RKO (cell line): Measurements from ENCODE around the gene HCN2.
"Not testable (repeated sequence)": the region's sequence is repeated elsewhere in the genome, so short reads cannot be mapped to it uniquely, and the experiment has no call there.

Experiments used
- DNase-seq: peaks from one replicate; pipeline ENCODE4 v3.0.0-alpha.2; 2016; ENCODE audit warnings: low spot score

The HCN2 gene

DNA sequence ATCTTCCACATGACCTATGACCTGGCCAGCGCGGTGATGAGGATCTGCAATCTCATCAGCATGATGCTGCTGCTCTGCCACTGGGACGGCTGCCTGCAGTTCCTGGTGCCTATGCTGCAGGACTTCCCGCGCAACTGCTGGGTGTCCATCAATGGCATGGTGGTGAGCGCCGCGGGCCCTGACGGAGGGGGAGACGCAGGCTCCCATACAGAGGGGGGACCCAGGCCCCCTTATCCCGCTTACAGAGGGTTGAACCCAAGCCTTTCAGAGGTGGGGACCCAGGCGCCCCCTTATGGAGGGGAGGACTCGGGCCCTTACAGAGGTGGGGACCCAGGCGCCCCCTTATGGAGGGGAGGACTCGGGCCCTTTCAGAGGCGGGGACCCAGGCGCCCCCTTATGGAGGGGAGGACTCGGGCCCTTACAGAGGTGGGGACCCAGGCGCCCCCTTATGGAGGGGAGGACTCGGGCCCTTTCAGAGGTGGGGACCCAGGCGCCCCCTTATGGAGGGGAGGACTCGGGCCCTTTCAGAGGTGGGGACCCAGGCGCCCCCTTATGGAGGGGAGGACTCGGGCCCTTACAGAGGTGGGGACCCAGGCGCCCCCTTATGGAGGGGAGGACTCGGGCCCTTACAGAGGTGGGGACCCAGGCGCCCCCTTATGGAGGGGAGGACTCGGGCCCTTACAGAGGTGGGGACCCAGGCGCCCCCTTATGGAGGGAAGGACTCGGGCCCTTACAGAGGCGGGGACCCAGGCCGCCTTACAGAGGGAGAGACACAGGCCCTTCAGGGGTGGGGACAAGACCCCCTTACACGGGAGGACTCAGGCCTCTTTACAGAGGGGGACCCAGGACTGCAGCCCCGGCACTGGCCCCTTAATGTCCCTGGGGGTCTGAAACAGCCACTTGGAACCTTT, 15.6 kb downstream of the HCN2 start:
- not testable (repeated sequence) for DNase-seq

DNA sequence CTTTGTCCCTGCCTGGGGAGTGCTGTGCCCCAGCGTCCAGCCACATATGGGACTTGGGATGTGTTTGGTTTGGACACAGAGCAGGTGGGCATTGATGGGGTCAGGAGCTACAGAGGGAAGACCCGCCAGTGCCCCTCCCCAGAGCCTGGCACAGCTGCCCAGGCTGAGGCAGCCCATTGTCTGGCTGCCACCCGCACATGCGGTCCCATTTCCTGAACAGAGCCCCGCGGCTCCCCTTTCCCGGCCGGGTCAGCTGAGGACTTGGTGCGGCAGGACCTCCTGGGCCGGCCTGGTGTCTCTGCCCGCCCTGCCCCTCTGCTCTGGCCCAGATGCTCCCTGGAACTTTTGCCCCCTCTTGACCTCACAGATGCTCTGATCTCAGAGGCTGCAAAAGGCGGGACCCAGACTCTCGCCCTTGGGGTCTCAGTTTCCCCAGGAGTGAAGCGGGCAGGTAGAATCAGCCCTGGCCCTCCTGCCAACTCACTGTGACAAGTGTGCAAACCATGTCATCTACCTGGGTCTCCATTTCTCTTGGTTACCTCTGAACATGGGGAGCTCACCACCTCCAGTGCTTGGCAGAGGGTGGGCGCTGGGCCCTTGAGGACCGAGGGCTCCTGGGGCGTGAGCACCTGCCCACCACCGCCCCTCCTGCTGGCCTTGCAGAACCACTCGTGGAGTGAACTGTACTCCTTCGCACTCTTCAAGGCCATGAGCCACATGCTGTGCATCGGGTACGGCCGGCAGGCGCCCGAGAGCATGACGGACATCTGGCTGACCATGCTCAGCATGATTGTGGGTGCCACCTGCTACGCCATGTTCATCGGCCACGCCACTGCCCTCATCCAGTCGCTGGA, 17.8 kb downstream of the HCN2 start:
- DNase-seq, result no peak

DNA sequence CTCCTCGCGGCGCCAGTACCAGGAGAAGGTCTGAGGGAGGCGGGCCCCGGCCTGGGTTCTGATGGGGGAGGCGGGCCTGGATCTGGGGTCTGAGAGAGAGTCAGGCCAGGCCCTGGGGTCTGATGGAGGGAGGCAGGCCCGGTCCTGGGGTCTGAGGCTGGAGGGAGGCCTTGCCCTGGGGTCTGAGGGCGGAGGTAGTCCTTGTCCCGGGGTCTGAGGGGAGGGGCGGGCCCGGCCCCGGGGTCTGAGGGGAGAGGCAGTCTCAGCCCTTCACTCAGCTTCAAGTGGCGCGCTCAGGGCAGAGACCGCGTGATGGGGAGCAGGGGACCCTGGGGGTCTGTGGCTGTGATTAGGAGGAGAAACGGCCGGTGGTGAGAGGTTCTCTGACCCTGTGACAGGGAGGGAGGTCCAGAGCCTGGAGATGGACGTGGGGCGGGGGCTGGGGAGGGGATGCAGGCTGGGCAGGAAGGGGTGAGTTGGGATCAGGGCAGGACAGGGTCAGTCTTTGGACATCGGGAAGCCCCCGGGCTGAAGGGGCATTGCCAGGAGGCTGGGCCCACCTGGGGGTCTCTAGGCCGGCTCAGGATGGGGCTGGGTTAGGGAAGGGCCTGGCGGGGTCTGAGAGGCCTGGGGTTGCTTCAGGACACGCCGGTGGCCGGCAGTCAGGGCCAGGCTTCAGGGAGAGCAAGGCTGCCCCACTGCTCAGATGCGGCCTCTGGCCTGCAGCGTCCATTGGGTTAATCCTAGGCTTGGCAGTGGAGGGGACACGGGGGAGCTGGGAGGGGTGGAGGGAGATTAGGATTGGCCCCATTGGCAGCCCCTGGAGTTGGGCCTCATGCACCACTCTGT, 18.7 kb downstream of the HCN2 start:
- DNase-seq, result no peak

DNA sequence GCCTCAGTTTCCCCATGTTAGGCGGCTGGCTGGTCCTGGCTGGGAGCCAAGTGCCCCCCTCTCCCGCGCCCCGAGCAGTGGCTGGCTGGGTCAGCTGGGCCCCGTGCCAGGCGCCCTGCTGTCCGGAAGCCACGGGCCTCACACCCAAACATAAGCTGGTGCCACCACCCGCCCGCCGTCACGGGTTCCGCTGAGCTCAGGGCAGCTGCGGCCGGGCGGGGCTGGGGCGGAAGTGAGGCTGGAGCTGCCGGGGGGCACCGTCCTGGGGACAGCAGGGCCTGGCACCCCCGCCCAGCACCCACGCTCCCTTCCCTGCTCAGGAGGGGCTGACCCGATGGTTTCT, 19.3 kb downstream of the HCN2 start:
- peak; percentile 45 for DNase-seq

DNA sequence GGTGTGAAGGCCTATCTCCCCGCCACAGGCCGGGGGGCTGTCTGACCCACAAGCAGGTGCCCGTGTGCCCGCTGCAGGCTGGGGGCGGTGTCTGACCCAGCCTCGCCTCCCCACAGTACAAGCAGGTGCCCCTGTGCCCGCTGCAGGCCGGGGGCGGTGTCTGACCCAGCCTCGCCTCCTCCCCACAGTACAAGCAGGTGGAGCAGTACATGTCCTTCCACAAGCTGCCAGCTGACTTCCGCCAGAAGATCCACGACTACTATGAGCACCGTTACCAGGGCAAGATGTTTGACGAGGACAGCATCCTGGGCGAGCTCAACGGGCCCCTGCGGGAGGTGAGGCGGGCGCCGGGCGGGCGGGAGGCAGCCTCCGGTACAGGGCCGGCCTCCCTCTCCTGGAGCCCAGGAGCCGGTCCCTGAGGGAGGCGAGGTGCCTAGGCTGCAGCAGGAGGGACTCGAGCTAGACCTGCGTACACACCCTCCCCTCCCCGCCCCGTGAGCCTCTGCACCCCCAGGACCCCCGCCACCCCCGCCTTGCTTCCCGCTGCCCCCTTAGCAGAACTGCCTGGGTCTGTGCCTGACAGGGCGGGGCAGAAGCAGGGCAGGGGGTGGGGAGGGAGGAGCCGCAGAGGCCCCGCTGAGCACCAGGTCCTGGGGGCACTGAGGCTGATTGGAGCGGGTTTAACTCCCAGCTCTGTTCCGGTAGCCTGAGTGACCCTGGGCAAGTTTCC, 20.6 kb downstream of the HCN2 start:
- no peak for DNase-seq

DNA sequence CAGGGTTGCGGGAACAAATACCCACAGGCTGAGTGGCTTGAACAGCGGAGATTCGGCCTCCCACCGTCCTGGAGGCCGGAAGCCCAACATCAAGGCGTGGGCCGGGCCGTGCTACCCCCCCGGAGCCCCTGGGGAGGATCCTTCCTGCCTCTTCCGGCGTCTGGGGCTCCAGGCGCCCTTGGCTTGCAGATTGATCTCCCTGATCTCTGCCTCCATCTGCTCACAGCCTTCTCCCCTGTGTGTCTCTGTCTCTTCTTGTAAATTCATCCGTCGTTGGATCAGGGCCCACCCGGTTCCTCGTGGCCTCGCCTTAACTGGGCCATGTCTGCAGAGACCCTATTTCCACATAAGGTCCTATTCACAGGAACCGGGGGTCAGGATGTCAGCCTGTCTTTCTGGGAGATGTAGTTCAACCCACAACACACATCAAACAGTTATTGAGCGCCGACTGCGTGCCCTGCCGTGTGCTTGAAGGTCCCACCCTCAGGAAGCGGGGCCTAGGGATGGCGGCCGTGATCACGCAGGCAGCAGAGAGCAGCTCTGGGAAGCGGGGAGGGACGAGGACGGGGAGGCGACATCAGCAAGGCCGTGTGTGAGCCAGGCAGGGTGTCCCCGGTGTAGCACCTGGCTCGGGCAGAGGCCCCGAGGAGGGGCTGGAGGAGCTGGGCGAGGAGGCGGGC, 21.3 kb downstream of the HCN2 start:
- DNase-seq, result no peak

DNA sequence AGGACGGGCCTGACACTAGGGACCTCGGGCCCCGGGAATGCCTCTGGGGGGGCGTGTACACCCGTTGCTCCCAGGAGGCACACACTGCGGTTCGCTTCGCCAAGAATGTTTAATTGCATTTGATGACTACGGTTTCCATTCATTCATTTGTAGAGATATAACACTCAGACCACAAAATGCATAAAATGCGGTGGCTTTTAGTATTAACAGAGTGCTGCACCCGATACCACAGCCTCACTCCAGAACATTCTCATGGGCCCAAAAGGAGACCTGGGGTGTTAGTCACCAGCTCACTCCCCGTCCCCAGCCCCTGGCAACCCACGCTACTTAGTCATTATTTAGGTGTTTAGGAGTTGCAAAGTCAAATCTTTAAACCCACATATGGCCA, 21.8 kb downstream of the HCN2 start:
- DNase-seq, result no peak

DNA sequence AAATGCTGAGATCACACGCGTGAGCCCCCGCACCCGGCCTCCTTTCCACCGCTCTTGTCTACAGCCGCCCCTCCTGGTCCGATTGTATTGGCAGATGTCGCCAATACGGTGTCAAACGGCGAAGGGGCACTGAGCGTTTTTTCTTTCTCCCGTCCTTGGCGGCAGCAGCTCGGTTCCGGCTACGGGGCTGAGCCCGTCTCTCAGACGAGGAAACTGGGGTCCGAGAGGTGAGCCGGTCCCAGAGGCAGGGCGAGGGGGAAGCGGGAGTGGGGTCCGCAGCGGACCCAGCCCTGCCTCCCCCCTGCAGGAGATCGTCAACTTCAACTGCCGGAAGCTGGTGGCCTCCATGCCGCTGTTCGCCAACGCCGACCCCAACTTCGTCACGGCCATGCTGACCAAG, 23.3 kb downstream of the HCN2 start:
- no peak for DNase-seq

DNA sequence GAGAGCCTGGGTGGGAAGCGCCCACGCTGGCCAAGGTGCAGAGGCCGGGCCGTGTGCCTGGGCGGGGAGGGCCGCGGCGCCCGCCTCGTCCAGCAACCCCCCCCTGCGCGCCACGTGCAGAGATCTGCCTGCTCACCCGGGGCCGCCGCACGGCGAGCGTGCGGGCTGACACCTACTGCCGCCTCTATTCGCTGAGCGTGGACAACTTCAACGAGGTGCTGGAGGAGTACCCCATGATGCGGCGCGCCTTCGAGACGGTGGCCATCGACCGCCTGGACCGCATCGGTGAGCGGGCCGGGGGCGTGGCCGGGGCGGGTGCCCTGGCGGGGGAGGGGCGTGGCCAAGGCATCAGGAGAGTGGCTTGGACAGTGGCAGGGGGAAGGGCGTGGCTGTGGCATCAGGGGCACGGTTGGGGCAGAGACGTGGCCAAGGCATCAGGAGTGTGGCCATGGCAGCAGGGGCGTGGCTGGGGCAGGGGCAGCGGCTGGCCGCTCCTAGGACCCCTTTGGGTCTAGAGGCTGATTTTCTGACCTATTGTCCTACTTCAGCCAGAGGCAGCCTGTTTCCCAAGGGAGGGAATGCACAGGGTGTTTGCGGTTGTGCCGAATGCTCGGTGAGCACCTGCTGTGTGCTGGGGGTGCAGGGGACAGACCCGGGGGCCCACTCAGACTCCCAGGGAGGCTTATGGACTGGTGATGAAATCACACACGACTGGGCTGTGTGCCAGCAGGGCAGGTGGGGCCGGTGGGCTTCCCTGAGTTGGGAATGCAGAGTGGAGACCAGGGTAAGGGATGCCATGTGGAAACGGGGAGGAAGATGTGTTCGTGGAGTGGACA, 24.3 kb downstream of the HCN2 start:
- DNase-seq, result no peak

DNA sequence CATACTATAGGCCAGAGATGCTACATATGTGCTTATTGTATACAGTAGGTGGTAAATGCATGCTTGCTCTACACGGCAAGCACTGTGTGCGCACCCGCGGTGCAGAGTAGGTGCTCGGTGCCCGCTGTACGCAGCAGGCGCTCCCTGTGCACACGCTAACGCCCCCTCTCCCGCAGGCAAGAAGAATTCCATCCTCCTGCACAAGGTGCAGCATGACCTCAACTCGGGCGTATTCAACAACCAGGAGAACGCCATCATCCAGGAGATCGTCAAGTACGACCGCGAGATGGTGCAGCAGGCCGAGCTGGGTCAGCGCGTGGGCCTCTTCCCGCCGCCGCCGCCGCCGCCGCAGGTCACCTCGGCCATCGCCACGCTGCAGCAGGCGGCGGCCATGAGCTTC, 25.9 kb downstream of the HCN2 start:
- DNase-seq, result no peak

DNA sequence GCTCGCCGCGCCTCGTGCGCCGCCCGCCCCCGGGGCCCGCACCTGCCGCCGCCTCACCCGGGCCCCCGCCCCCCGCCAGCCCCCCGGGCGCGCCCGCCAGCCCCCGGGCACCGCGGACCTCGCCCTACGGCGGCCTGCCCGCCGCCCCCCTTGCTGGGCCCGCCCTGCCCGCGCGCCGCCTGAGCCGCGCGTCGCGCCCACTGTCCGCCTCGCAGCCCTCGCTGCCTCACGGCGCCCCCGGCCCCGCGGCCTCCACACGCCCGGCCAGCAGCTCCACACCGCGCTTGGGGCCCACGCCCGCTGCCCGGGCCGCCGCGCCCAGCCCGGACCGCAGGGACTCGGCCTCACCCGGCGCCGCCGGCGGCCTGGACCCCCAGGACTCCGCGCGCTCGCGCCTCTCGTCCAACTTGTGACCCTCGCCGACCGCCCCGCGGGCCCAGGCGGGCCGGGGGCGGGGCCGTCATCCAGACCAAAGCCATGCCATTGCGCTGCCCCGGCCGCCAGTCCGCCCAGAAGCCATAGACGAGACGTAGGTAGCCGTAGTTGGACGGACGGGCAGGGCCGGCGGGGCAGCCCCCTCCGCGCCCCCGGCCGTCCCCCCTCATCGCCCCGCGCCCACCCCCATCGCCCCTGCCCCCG, 26.5 kb downstream of the HCN2 start:
- DNase-seq, result no peak

DNA sequence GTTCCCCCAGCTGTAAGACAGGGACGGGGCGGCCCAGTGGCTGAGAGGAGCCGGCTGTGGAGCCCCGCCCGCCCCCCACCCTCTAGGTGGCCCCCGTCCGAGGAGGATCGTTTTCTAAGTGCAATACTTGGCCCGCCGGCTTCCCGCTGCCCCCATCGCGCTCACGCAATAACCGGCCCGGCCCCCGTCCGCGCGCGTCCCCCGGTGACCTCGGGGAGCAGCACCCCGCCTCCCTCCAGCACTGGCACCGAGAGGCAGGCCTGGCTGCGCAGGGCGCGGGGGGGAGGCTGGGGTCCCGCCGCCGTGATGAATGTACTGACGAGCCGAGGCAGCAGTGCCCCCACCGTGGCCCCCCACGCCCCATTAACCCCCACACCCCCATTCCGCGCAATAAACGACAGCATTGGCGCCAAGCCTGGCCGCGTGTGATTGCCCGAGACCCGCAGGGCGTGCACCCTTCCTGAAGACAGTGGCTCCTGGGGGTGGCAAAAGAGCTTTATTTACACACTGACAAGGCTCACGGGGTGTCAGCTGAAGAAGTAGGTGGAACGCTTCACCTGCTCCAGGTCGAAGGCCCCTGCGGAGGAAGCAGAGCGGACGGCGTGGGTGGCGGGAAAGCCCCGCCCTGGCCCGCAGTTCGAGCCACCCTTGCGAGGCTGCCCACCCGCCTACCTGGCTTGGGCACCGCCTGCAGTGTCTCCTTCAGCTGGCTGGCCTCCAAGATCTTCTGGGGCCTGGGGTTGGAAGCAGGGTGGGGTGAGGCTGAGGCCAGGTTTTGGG, 27.3 kb downstream of the HCN2 start:
- DNase-seq, result no peak

DNA sequence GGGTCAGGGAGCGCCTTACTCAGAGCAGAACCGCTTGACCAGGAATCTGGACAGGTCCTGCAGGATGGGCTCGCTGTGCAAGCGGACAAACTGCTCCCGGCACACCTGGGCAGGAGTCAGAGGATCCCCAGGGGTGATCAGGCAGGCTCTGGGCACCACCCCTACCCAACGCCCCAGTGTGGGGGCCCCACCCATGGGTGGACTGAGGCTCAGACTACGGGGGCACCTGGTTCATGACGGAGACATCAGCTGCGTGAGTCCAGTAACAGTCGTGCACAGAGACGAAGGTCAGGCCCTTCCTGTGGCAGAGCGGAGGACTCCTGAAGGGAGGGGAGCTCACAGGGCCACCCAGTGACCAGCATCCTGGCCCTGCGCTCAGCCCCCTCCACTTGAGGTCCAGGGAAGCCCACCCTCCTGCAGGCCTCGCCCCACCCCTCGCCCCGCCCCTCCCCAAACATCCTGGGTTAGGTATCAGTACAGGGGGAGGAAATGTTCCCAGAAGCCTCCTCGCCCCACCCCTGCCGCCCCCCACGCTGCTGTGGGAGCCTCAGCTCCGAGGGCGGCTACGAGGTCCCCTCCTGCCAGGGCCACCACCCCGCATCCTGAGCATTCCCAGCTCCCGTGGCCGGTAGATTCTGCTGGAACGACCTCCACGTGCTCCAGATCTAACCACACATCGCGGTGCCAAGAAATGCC, 28.0 kb downstream of the HCN2 start:
- DNase-seq, result no peak

DNA sequence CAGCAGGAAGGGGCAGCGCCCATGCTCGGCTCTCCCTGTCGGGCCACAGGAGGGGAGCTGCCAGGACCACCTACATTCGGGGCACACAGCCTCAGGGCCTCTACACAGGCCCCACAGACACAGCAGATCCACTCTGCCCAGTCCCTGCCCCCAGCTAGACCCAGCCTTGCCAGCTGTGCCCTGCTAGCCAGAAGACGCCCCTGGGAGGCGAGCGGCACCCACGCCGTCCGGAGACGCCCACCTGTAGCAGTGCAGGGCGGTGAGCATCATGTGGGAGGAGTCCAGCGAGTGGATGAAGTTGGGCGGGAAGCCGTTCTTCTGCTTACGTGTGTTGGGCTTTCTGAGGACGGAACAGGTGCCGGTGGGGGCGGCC, 28.6 kb downstream of the HCN2 start:
- DNase-seq, result no peak

DNA sequence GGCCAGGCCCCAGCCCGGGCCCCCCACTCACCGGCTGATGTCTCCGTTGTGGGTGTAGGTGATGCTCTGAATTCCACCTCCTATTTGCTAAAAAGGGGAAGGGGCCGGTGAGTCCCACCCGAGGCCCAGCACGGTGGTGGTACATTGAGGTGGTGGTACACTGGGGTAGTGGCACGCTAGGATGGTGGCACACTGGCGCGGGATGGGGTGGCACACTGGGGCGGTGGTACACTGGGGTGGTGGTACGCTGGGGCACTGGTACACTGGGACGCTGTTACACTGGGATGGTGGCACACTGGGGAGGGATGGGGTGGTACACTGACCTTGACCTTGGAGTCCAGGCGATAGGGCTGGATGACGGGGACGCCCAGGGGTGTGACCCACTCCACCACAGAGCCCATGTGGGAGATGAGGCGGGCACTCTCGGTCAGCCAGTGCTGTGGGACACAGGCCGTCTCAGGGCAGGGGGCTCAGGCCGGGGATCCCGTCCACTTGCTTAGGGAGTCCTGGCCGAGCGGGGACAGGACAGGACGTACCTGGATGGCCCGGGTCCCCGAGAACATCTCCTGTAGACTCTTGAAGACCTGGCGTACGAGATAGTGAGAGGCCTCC, 29.1 kb downstream of the HCN2 start:
- DNase-seq, result no peak

DNA sequence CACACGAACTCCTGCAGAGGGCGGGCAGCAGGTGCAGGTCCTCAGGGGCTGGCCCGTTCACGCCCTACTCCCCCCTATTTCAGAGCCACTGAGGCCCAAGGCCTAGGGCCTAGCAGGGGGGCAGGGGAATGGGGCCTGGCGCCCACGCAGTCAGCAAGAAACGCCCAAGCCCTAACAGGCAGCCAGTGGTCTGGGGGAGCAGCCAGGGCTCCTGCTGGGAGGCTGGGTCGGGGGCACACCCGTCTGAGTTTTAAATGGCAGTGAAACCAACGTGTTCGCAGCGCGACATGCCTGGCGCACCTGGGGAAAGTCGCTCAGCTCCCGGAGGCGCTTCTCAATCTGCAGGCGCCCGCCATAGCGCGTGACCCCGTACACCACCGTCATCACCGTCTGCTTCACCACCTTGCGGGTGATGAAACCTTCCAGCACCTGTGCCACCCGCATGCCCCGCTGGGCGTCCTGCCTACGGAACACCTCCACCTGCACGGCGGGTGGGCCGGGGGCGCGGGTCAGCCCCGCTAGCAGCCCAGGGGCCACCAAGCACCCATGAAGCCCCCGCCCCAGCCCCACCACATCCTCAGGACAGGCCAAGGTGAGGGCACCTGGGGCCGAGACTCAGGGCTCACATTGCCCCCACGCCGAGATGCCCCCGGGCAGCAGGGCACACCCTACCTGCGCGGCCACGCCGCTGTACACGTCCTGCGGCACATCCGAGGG, 29.8 kb downstream of the HCN2 start:
- no peak for DNase-seq

DNA sequence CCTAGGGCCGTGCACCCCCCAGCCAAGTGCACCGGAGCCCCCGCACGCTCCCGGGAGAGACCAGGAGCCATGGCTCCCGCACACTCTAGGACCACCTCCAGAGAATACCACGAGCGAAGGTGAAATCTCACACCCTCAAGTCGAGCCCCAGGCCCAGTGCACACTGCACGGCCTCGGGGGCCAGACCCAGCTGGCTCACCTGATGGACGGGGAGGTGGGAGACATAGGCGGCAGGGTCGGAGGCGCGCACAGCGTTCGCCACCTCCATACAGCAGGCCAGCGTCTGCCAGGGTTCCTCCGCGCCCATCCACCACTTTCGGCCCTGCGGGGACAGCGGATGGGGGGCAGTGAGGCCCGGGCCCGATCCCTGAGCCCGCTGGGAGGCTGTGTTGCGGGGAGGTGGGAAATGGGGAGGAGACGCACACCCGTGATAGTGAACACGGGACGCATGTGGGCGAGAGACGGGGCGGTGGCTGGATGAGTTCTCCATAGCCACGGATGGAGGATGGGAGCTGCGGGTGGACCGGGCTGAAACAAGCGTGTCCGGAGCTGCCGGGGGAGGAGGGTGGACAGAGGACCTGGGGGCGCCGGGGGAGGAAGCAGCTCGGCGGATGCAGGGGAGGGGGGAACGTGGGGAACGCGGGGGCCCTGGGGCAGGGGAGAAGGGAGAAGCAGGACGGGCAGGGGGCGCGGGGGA, 30.6 kb downstream of the HCN2 start:
- DNase-seq, result no peak
